HG03439 (cell line): Measurements from ENCODE around the gene CKAP5.

ENCODE experiments used
- ATAC-seq: cut with Tn5 transposase; IDR thresholded peaks from one replicate; pipeline ENCODE4 v1.9.1; 2021; ENCODE audit warnings: mild to moderate bottlenecking, moderate library complexity; ENCODE audit not compliant: unreplicated experiment

CKAP5 gene

GRCh38 chr11:46845740-46846509, at the start of gene CKAP5:
Gene CKAP5 (minus strand): TSS chr11:46846280. CDS start chr11:46821231, 25,049 bp downstream.
- ATAC-seq, result peak; percentile 90

- no peak for ATAC-seq
These were observed 49.7 kb upstream of the CKAP5 start for GRCh38 chr11:46895821-46896220.

- ATAC-seq, result no peak
These were observed 48.9 kb upstream of the CKAP5 start for GRCh38 chr11:46894961-46895360.

GRCh38 chr11:46894506-46894905, 48.4 kb upstream of the CKAP5 start:
- ATAC-seq, result no peak

GRCh38 chr11:46892838-46893237, 46.8 kb upstream of the CKAP5 start:
- ATAC-seq, result no peak

- no peak for ATAC-seq
These were observed 46.0 kb upstream of the CKAP5 start for GRCh38 chr11:46892109-46892508.

GRCh38 chr11:46890665-46891064, 44.6 kb upstream of the CKAP5 start:
- no peak for ATAC-seq

GRCh38 chr11:46889689-46890475, 43.8 kb upstream of the CKAP5 start:
- no peak for ATAC-seq

GRCh38 chr11:46889251-46889650, 43.2 kb upstream of the CKAP5 start:
- no peak for ATAC-seq

- no peak for ATAC-seq
These were observed 42.6 kb upstream of the CKAP5 start for GRCh38 chr11:46888636-46889035.

GRCh38 chr11:46886211-46886610, 40.1 kb upstream of the CKAP5 start:
- ATAC-seq, result no peak

GRCh38 chr11:46879056-46879585, 33.0 kb upstream of the CKAP5 start:
- ATAC-seq, result no peak

- no peak for ATAC-seq
These were observed 31.5 kb upstream of the CKAP5 start for GRCh38 chr11:46877580-46877979.

- ATAC-seq, result no peak
These were observed 30.4 kb upstream of the CKAP5 start for GRCh38 chr11:46876471-46876870.

- no peak for ATAC-seq
These were observed 28.5 kb upstream of the CKAP5 start for GRCh38 chr11:46874586-46874985.

GRCh38 chr11:46868912-46869311, 22.8 kb upstream of the CKAP5 start:
- ATAC-seq, result no peak

- ATAC-seq, result no peak
These were observed 19.3 kb upstream of the CKAP5 start for GRCh38 chr11:46865340-46865739.

- ATAC-seq, result no peak
These were observed 14.1 kb upstream of the CKAP5 start for GRCh38 chr11:46860218-46860617.

GRCh38 chr11:46858920-46859546, 13.0 kb upstream of the CKAP5 start:
- ATAC-seq, result no peak

GRCh38 chr11:46857666-46858065, 11.6 kb upstream of the CKAP5 start:
- no peak for ATAC-seq

GRCh38 chr11:46856605-46857343, 10.7 kb upstream of the CKAP5 start:
- no peak for ATAC-seq
